GM12878 (cell line): Measurements from ENCODE around the gene DCX. TPM values are rescaled to one million over a fixed set of nuclear protein-coding genes. Genes with fewer than 3 reads are reported as not detected.

Experiments
- ATAC-seq: fragments of 200-7000 bp; cut with Tn5 transposase; 3 replicates; pipeline ENCODE4 v1.9.1; 2020; ENCODE audit warnings: mild to moderate bottlenecking, moderate library complexity
- BruUV-seq: library from RNA; stranded (reverse); fragments of 400-500 nt; replicated peaks from 2 replicates; lab custom pipeline; 2021; lab: Mats Ljungman, UMichigan
- CTCF ChIA-PET: fragments of 300-600 bp; sonication (Branson Sonifier 250); formaldehyde crosslinking; extraction: SDS; loops from one replicate; lab custom pipeline; 2021; ENCODE audit warnings: inconsistent platforms; lab: Yijun Ruan, JAX
- POLR2A ChIA-PET: fragments of 350-600 bp; formaldehyde crosslinking; extraction: SDS; loops from one replicate; lab custom pipeline; 2021; ENCODE audit warnings: inconsistent platforms; lab: Charles Lee
- RAD21 ChIA-PET: fragments of 300-600 bp; sonication (Branson Sonifier 250); formaldehyde crosslinking; loops from one replicate; lab custom pipeline; 2023; ENCODE audit warnings: antibody characterized with exemption; ENCODE audit not compliant: unreplicated experiment; lab: Charles Lee
- SMC1A ChIA-PET: fragments of 300-600 bp; sonication (Branson Sonifier 250); formaldehyde crosslinking; loops from one replicate; lab custom pipeline; 2023; ENCODE audit not compliant: unreplicated experiment, uncharacterized antibody; lab: Charles Lee
- DNase-seq: peaks from one replicate; pipeline ENCODE4 v3.0.0-alpha.2; 2011; ENCODE audit warnings: low read depth, low spot score
- FAIRE-seq: peaks from 3 replicates; lab custom pipeline; 2011; peaks lifted over from hg19 to GRCh38; lab: Jason Lieb, UNC
- H2AFZ ChIP-seq: 2 replicates; pipeline ENCODE4 v1.6.0; 2011; ENCODE audit warnings: low read depth, low read length, control low read depth; ENCODE audit not compliant: control insufficient read depth
- H3K27ac ChIP-seq: 2 replicates; pipeline ENCODE4 v1.5.1; 2011; ENCODE audit warnings: control low read depth; ENCODE audit not compliant: control insufficient read depth, insufficient read depth
- H3K27me3 ChIP-seq, 2 experiments: replicated peaks in 1 of 2; 2 replicates each; pipeline versions ENCODE4 v1.6.0 to v1.6.1; 2011; ENCODE audit warnings: low read length in 1 of 2; ENCODE audit not compliant: control insufficient read depth in 2 of 2, insufficient read depth in 2 of 2
- H3K36me3 ChIP-seq, 2 experiments: 2 replicates each; pipeline ENCODE4 v1.5.1; 2011; ENCODE audit warnings: low read length in 1 of 2; ENCODE audit not compliant: control insufficient read depth in 2 of 2, insufficient read depth in 2 of 2
- H3K4me1 ChIP-seq: 2 replicates; pipeline ENCODE4 v1.6.1; 2011; ENCODE audit warnings: mild to moderate bottlenecking, low read length, moderate library complexity, mixed read lengths; ENCODE audit not compliant: control insufficient read depth, insufficient read depth
- H3K4me2 ChIP-seq: 2 replicates; pipeline ENCODE4 v1.6.0; 2011; ENCODE audit warnings: control low read depth; ENCODE audit not compliant: control insufficient read depth, insufficient read depth
- H3K4me3 ChIP-seq: fragments of 200-600 bp; sonication (generic); 2 replicates; pipeline ENCODE4 v1.5.1; 2016
- H3K79me2 ChIP-seq: 2 replicates; pipeline ENCODE4 v1.6.0; 2011; ENCODE audit warnings: low read length; ENCODE audit not compliant: control insufficient read depth, insufficient read depth
- H3K9ac ChIP-seq: 2 replicates; pipeline ENCODE4 v1.8.0; 2011; ENCODE audit warnings: low read length, control low read depth, mixed read lengths; ENCODE audit not compliant: control insufficient read depth, insufficient read depth
- H3K9me3 ChIP-seq: replicated peaks from 3 replicates; pipeline ENCODE4 v1.5.1; 2011; ENCODE audit warnings: mild to moderate bottlenecking, low read length; ENCODE audit not compliant: control insufficient read depth, insufficient read depth
- H4K20me1 ChIP-seq: 2 replicates; pipeline ENCODE4 v1.6.0; 2011; ENCODE audit not compliant: control insufficient read depth, insufficient read depth
- DPF2 ChIP-seq: fragments of 450-650 bp; IDR thresholded peaks from 2 replicates; pipeline ENCODE4 v1.6.1; 2017; ENCODE audit warnings: mild to moderate bottlenecking
- EZH2 ChIP-seq: IDR thresholded peaks from 2 replicates; pipeline ENCODE4 v1.6.1; 2012; ENCODE audit warnings: low read depth, mild to moderate bottlenecking, control low read depth, inconsistent platforms, low read length, borderline replicate concordance; ENCODE audit not compliant: control insufficient read depth
- IKZF1 ChIP-seq: fragments of 450-650 bp; conservative IDR thresholded peaks from 2 replicates; pipeline ENCODE4 v1.6.1; 2017; ENCODE audit warnings: antibody characterized with exemption, mild to moderate bottlenecking
- IRF4 ChIP-seq: IDR thresholded peaks from 2 replicates; pipeline ENCODE4 v1.6.1; 2011; ENCODE audit warnings: low read depth, low read length
- PAX8 ChIP-seq: fragments of 450-650 bp; IDR thresholded peaks from 2 replicates; pipeline ENCODE4 v1.6.1; 2017; ENCODE audit warnings: mild to moderate bottlenecking, moderate library complexity
- RBBP5 ChIP-seq: fragments of 200-600 bp; sonication (generic); conservative IDR thresholded peaks from 2 replicates; pipeline ENCODE4 v1.6.1; 2016
- RELA ChIP-seq: fragments of 450-650 bp; IDR thresholded peaks from 2 replicates; pipeline ENCODE4 v1.8.0; 2014; ENCODE audit warnings: borderline replicate concordance; ENCODE audit not compliant: partially characterized antibody
- RFX5 ChIP-seq: IDR thresholded peaks from 2 replicates; pipeline ENCODE4 v1.6.1; 2011; ENCODE audit warnings: low read depth, low read length, improper control_type of control experiment
- STAT3 ChIP-seq: IDR thresholded peaks from 2 replicates; pipeline ENCODE4 v1.6.1; 2011; ENCODE audit warnings: low read depth, low read length, improper control_type of control experiment
- TCF12 ChIP-seq: IDR thresholded peaks from 2 replicates; pipeline ENCODE4 v1.6.1; 2011; ENCODE audit warnings: low read depth, mild to moderate bottlenecking, low read length
- ZZZ3 ChIP-seq: IDR thresholded peaks from 2 replicates; pipeline ENCODE4 v1.6.1; 2011; ENCODE audit warnings: low read depth; ENCODE audit not compliant: control insufficient read depth, insufficient read length
- in situ Hi-C: fragments of 300-500 bp; cut with MboI; formaldehyde crosslinking; loops from 9 replicates; pipeline ENCODE4 v1.14.3; 2018; ENCODE audit warnings: mixed read lengths
- intact Hi-C: fragments of 100-400 bp; cut with micrococcal nuclease; formaldehyde crosslinking; loops from one replicate; pipeline ENCODE4 v1.14.2; 2022; ENCODE audit not compliant: unreplicated experiment
- polyA plus RNA-seq, 11 experiments: library from polyadenylated mRNA; depleted of rRNA in 4 of 11; unstranded in 6 of 11; stranded (reverse) in 5 of 11; fragments of >200 nt; fragmentation: Nextera tagmentation in 4 of 11; fragmentation: Illumina TruSeq in 1 of 11; extraction: Ambion mirVana in 4 of 11; extraction: Trizol in 1 of 11; gene quantifications; 1 replicate in 1 of 11; 2 replicates in 10 of 11; pipeline versions ENCODE4 v1.2.1 to v1.2.3, GENCODE V29; 2011 to 2016; ENCODE audit warnings: inconsistent platforms in 2 of 11, missing spikeins in 2 of 11, low read depth in 1 of 11
- total RNA-seq, 4 experiments: library from RNA; depleted of rRNA in 3 of 4; stranded (reverse); fragments of >200 nt in 3 of 4; fragmentation: Illumina TruSeq in 1 of 4; extraction: Trizol in 1 of 4; gene quantifications; 2 replicates each; pipeline versions ENCODE4 v1.2.1 to v1.2.3, GENCODE V29; 2013 to 2021
- TF ChIP-seq, protein P1 (sequence below): fragments of 450-650 bp; conservative IDR thresholded peaks from 2 replicates; pipeline ENCODE4 v1.6.1; 2017; ENCODE audit warnings: mild to moderate bottlenecking, moderate library complexity
- TF ChIP-seq, protein P2 (sequence below): IDR thresholded peaks from 2 replicates; pipeline ENCODE4 v1.6.1; 2012; ENCODE audit warnings: low read depth, low read length, improper control_type of control experiment
- TF ChIP-seq, protein P3 (sequence below): fragments of 150-350 bp; IDR thresholded peaks from 2 replicates; pipeline ENCODE4 v1.6.1; 2014; ENCODE audit warnings: mild to moderate bottlenecking, low read depth, low read length
- TF ChIP-seq, protein P4 (sequence below): fragments of 450-650 bp; IDR thresholded peaks from 2 replicates; pipeline ENCODE4 v1.6.1; 2017; ENCODE audit warnings: borderline replicate concordance

Gene DCX
- total and polyA plus RNA-seq, 10 of the 15 experiments (the other 5 are each of a cell fraction or from before 2014, with no cell fraction given) = under 0.01 TPM; not detected in 9

DNA sequence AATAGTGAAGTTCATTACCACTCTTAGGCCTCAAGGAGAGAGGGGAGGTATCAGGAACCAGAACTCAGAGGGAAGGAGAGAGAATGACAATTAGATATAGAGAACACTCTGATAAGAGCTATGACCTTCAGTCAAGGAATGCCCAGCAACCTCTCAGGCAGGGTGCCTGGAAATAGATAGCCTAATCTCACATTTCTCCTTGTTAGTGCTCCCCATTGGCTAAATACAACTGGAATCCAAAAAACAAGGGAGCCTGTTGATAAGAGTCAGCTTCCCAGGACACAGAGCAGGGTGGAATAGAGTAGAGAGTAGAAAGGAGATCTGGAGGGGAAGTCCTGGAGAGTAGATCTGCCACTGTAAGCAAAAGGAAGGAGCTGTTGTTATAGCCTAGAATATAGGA is 62.1 kb downstream of the DCX start:
- SMC1A ChIA-PET = no interaction called here
- Histone ChIP-seq H3K4me1 (no peaks in the 10 kb centered on the region), H3K9me3 (no peaks in the 10 kb centered on the region), H3K36me3 (no peaks in the 10 kb centered on the region), H3K27me3 (no peaks in the 10 kb centered on the region)
- ATAC-seq = no peak
- in situ Hi-C loops = no loop called here
- TF ChIP-seq, protein P1, sequence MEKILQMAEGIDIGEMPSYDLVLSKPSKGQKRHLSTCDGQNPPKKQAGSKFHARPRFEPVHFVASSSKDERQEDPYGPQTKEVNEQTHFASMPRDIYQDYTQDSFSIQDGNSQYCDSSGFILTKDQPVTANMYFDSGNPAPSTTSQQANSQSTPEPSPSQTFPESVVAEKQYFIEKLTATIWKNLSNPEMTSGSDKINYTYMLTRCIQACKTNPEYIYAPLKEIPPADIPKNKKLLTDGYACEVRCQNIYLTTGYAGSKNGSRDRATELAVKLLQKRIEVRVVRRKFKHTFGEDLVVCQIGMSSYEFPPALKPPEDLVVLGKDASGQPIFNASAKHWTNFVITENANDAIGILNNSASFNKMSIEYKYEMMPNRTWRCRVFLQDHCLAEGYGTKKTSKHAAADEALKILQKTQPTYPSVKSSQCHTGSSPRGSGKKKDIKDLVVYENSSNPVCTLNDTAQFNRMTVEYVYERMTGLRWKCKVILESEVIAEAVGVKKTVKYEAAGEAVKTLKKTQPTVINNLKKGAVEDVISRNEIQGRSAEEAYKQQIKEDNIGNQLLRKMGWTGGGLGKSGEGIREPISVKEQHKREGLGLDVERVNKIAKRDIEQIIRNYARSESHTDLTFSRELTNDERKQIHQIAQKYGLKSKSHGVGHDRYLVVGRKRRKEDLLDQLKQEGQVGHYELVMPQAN = no peak
- TF ChIP-seq IRF4 (no peak), RBBP5 (no peak), IKZF1 (no peak), RELA (no peak), TCF12 (no peak), RFX5 (no peak), EZH2 (no peak), ZZZ3 (no peak), PAX8 (no peak), STAT3 (no peak), DPF2 (no peak)
- TF ChIP-seq, protein P2, sequence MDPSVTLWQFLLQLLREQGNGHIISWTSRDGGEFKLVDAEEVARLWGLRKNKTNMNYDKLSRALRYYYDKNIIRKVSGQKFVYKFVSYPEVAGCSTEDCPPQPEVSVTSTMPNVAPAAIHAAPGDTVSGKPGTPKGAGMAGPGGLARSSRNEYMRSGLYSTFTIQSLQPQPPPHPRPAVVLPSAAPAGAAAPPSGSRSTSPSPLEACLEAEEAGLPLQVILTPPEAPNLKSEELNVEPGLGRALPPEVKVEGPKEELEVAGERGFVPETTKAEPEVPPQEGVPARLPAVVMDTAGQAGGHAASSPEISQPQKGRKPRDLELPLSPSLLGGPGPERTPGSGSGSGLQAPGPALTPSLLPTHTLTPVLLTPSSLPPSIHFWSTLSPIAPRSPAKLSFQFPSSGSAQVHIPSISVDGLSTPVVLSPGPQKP = no peak
- TF ChIP-seq, protein P3, sequence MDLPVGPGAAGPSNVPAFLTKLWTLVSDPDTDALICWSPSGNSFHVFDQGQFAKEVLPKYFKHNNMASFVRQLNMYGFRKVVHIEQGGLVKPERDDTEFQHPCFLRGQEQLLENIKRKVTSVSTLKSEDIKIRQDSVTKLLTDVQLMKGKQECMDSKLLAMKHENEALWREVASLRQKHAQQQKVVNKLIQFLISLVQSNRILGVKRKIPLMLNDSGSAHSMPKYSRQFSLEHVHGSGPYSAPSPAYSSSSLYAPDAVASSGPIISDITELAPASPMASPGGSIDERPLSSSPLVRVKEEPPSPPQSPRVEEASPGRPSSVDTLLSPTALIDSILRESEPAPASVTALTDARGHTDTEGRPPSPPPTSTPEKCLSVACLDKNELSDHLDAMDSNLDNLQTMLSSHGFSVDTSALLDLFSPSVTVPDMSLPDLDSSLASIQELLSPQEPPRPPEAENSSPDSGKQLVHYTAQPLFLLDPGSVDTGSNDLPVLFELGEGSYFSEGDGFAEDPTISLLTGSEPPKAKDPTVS = no peak
- TF ChIP-seq, protein P4, sequence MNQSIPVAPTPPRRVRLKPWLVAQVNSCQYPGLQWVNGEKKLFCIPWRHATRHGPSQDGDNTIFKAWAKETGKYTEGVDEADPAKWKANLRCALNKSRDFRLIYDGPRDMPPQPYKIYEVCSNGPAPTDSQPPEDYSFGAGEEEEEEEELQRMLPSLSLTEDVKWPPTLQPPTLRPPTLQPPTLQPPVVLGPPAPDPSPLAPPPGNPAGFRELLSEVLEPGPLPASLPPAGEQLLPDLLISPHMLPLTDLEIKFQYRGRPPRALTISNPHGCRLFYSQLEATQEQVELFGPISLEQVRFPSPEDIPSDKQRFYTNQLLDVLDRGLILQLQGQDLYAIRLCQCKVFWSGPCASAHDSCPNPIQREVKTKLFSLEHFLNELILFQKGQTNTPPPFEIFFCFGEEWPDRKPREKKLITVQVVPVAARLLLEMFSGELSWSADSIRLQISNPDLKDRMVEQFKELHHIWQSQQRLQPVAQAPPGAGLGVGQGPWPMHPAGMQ = no peak
- TF ChIP-seq, all 136 proteins: peak for 0
- no peak overlapping the region for H3K4me3 ChIP-seq
- no peak overlapping the region for H3K4me2 ChIP-seq
- FAIRE-seq = no peak
- ChIA-PET CTCF (no interaction called here), RAD21 (no interaction called here), POLR2A (no interaction called here)
- DNase-seq = no peak
- H2AFZ ChIP-seq = no peak overlapping the region
- no peaks in the 10 kb centered on the region for H4K20me1 ChIP-seq
- no TSS peak for BruUV-seq
- no peak overlapping the region for H3K27ac ChIP-seq
- H3K79me2 ChIP-seq = no peaks in the 10 kb centered on the region
- intact Hi-C loops = no loop called here
- no peak overlapping the region for H3K9ac ChIP-seq
